Nephron (organoid): ENCODE data around the gene ITCH.

Experiments
- H3K27ac Mint-ChIP-seq, 3 experiments: 2 replicates each; pipeline ENCODE4 v1.8.0; 2020; ENCODE audit warnings: mixed read lengths in 3 of 3, mild to moderate bottlenecking in 2 of 3, moderate library complexity in 1 of 3
- H3K27me3 Mint-ChIP-seq: 2 replicates; pipeline ENCODE4 v1.8.0; 2021; ENCODE audit warnings: low read depth, mild to moderate bottlenecking, moderate library complexity, mixed read lengths
- H3K36me3 Mint-ChIP-seq: 2 replicates; pipeline ENCODE4 v1.8.0; 2020; ENCODE audit warnings: low read depth, mixed read lengths
- H3K4me1 Mint-ChIP-seq: 2 replicates; pipeline ENCODE4 v1.8.0; 2020; ENCODE audit warnings: mixed read lengths
- H3K4me3 Mint-ChIP-seq, 3 experiments: 2 replicates each; pipeline ENCODE4 v1.8.0; 2020; ENCODE audit warnings: mild to moderate bottlenecking in 3 of 3, mixed read lengths in 3 of 3, moderate library complexity in 2 of 3
- H3K9me3 Mint-ChIP-seq: 2 replicates; pipeline ENCODE4 v1.8.0; 2020; ENCODE audit warnings: mixed read lengths
- CTCF ChIP-seq, 3 experiments: fragments of 200-600 bp; sonication (generic); IDR thresholded peaks; one replicate each; pipeline ENCODE4 v1.5.0; 2021; ENCODE audit warnings: antibody characterized with exemption in 3 of 3; ENCODE audit not compliant: unreplicated experiment in 3 of 3

The ITCH gene

GRCh38 chr20:34560141-34560523, 197.1 kb downstream of the ITCH start:
- TF ChIP-seq CTCF (IDR thresholded peaks at IDR 0.05; ENCODE audit: unreplicated experiment in 3 of 3): no peak
- H3K4me3 Mint-ChIP-seq: peak overlapping the region; percentile 76 to 88 (median 87)
- peak overlapping the region in 1 of 3 experiments; percentile 82 for H3K27ac Mint-ChIP-seq
- no peaks in the 10 kb centered on the region for H3K9me3 Mint-ChIP-seq
- peaks cover 6% of the 10 kb centered on the region for H3K4me1 Mint-ChIP-seq
- no peaks in the 10 kb centered on the region for H3K27me3 Mint-ChIP-seq
- H3K36me3 Mint-ChIP-seq: no peaks in the 10 kb centered on the region

DNA sequence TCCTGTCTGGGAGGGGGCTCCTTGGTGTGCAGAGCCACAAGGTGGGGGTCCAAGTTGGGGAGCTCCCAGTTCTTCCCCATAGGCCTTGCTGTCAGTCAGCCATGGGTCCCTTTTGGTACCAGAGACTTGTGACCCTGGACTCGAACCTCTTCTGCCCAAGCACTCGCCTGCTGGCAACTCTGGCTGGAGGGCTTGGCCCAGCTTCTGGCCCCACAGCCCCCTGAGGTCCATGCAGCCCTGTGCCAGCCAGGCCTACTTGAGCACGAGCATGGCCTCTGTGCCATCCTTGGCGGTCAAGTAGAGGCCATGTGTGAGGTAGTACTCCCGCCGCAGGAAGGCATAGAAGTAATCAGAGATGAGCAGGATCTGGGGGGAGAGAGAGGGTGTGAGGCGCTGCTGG, 197.5 kb downstream of the ITCH start:
- Mint-ChIP-seq H3K4me1 (peaks cover 6% of the 10 kb centered on the region), H3K9me3 (no peaks in the 10 kb centered on the region), H3K27ac (peak overlapping the region in 1 of 3 experiments; percentile 82), H3K4me3 (peak overlapping the region in 2 of 3 experiments; percentile 76 to 88), H3K27me3 (no peaks in the 10 kb centered on the region), H3K36me3 (peaks cover 2% of the 10 kb centered on the region)
- no peak for TF ChIP-seq CTCF (IDR thresholded peaks at IDR 0.05; ENCODE audit: unreplicated experiment in 3 of 3)
